HG02840 (cell line): Measurements from ENCODE around the gene OGFOD2.
"Not testable (repeated sequence)": the region's sequence is repeated elsewhere in the genome, so short reads cannot be mapped to it uniquely, and the experiment has no call there.

Experiments
- ATAC-seq: cut with Tn5 transposase; IDR thresholded peaks from one replicate; pipeline ENCODE4 v1.9.1; 2021; ENCODE audit warnings: mild to moderate bottlenecking, moderate library complexity, moderate number of reproducible peaks; ENCODE audit not compliant: unreplicated experiment, low FRiP score

The OGFOD2 gene

DNA sequence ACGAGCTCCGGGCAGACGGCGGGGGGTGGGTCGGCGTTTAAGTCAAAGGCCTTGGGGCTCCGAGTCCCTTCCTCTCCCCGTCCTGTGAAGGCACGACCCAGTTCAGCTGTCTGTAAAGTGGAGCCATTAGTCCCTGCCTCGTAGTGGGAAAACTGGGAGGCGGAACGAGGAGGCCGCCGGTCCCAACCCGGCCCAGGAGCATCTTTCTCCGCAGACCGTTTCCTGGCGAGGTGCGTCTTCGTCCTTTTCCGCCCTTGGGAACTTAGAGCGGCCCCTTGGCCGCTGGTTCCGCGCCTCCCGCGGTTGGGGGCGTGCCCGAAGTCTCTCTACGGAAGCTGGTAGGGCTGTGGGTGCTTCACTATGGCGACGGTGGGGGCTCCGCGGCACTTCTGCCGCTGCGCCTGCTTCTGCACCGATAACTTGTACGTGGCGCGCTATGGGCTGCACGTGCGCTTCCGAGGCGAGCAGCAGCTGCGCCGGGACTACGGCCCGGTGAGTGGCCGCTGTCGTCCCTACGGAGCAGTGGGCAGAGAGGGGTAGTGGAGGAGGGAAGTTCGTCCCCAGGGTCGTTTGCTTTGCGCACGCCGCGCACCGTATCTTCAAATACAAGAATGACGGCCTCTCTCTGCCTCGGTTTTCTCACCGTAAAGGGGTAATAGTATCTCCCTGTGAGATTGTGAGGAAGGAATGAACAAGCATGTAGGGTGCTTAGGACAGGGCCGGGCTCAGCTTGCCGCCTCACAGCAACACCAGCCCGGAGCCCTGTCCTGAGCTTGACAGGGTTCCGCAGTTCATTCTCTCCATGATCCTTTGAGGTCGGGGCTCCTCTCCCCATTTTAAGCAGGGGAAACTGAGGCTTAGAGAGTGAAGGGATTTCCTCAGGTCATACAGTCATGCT lies at the start of gene OGFOD2:
Gene OGFOD2, plus strand, starts transcription at position 353 of the 898 bp plus-strand sequence. Its CDS starts 8 bp downstream, at position 361.
- ATAC-seq, result peak; percentile 64

- ATAC-seq, result no peak
These were observed 47.2 kb upstream of the OGFOD2 start for GRCh38 chr12:122927756-122928403.

DNA sequence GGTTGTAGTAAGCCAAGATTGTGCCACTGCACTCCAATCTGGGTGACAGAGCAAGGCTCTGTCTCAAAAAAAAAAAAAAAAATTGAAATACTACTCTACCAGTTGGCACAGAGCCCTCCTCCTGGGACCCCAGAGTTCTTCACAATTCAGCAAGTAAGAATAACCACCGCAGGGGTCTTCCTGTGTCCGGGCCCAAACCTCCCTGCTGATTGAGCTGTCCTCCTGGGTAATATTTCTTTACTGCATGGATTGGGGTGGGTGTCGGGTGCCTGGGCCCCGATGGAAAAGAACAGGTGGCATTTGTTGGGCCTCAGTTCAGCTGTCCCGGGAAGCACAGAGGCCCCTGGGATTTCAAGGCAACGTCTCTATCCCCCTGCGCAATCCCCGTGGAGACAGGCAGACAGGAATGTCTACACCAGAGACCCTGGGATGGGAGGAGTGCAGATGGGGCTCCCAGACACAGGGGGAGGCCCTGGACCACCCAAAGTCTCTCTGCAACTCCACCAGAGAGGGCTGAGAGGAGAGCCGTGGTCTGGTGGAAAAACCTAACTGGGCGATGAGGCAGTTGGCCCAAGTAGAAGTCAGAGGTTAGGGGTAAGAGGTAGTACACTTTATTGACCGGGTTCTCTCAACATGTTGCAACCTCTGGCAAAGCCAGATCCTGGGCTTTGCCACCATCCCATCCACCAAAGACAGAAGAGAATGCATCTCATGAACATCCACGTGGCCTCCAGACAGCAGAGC lies 46.5 kb upstream of the OGFOD2 start:
- ATAC-seq, result no peak

- no peak for ATAC-seq
These were observed 45.9 kb upstream of the OGFOD2 start for GRCh38 chr12:122929148-122929538.

DNA sequence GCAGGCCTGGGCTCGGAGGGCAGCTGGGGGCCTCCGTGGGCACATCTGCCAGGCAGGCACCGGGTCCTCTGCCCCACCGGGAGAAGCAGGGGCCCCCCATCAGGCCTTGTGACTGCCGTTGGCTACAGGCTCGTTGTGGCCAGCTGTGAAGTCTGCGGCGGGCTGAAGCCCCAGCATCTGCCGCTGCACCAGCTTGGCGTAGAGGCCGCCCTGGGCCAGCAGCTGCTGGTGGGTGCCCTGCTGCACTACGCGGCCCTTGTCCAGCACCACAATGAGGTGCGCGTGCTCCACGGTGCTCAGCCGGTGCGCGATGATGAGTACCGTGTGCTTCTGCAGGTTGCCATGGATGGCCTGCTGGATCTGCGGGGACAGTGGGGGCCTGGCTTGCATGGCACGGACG lies 45.2 kb upstream of the OGFOD2 start:
- no peak for ATAC-seq

DNA sequence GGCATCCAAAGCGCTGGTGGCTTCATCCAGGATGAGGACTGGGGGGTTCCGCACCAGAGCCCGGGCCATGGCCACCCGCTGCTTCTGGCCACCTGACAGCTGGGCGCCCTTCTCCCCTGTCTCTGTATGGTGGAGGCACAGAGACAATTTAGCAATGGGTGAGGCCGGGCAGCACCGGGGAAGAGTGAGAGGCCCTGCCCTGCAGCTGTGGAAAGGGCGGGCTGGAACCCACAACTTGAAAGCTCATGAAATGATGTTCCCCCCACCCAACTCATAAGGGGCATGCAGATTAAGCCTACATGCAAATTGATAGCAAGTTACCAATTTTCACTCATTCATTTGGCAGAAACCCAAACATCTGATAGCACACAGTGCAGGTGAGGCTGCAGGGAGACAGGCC lies 42.8 kb upstream of the OGFOD2 start:
- no peak for ATAC-seq

DNA sequence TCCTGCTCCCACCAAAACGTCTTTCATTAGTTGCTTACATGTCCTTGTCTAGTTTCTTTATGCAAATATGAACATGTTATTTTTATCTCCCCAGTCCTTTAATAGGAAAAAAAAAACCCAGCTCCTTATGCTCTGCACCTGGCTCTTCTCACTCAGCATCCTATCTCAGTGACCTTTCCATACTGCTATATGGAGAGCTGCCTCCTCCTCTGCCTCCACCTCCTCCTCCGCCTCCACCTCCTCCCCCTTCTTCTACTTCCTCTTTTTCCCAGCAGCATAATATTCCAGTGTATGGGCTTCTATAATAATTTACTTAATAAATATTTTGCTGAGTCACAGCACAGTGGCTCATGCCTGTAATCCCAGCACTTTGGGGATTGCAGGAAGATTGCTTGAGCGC lies 40.3 kb upstream of the OGFOD2 start:
- no peak for ATAC-seq

DNA sequence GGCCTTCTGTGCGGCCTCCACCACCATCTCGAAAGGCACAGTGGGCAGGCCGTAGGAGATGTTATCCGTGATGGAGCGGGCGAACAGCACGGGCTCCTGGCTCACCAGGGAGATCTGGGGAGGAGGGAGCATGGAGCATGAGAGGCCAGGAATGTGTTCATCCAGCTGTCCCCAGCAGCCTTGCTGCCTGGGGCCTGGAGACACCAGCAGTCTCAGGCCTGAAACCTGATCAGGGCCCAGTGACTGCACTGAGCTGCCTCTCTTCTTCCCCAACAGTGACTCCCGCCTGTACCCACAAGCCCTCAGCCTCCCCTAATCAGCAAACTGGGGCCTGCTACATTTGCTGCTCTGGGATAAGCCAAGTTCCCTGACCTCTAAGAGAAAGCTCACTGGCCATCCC lies 39.7 kb upstream of the OGFOD2 start:
- ATAC-seq, result no peak

- no peak for ATAC-seq
These were observed 37.4 kb upstream of the OGFOD2 start for GRCh38 chr12:122937622-122938091.

DNA sequence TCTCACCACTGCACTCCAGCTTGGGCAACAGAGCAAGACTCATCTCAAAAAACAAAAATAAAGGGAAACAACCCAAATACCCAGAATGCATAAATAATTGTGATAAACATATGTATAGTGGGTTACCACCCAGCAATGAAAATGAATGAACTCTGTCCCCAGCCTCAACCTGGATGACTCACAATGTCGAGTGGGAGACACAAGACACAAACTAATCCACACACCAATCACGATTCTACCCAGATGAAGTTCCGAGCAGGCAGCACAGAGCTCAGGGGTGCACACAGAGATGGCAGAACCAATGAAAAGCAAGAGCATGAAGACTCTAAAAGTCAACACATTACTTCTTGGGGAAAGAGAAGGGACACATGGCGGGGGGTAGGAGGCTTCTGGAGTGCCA lies 35.9 kb upstream of the OGFOD2 start:
- ATAC-seq, result no peak

DNA sequence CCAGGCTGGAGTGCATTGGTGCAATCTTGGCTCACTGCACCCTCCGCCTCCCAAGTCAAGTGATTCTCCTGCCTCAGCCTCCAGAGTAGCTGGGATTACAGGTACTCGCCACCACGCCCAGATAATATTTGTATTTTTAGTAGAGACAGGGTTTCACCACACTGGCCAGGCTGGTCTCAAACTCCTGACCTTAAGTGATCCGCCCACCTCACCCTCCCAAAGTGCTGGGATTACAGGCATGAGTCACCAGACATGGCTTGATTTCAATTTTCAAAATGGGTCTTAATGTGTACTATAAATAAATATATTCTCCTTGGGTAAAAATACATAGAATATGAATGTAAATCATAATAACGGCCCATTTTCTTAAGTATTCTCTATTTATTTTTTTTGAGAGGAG lies 33.7 kb upstream of the OGFOD2 start:
- ATAC-seq, result not testable (repeated sequence)

DNA sequence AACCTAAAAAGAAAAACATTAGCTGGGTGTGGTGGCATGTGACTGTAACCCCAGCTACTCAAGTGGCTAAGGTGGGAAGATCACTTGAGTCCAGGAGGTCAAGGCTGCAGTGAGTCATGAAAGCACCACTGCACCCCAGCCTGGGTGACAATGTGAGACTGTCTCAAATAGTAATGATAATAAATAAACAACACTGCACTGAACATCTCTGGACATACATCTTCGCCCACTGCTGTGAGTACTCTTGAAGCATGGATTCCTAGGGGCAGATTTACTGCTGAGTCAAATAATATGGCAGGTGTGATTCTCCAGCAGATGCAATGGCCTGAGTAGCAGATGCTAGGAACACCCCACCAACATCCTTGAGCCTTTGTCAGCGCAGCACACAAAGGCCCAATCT lies 32.4 kb upstream of the OGFOD2 start:
- ATAC-seq, result no peak

DNA sequence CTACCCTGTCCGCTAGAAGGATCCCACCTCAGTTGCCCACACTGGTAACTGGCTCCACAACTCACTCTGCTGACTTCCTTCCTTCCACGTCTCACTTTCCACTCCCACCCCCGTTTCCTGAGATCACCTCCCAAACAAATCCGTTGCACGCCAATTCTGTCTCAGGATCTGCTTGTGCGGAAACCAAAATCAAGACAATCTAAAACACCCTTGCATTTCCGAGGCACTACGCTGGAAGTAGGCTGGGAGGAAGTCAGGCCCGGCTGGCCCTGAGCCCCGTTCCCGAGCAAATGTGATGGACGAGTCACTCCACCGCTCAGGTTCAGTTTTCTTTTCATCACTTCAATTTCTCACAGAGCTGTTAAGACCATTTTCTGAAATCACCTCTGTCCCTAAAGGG lies 31.8 kb upstream of the OGFOD2 start:
- no peak for ATAC-seq

- ATAC-seq, result no peak
These were observed 30.1 kb upstream of the OGFOD2 start for GRCh38 chr12:122944605-122945592.

GRCh38 chr12:122946690-122947341 lies 28.2 kb upstream of the OGFOD2 start:
- peak; percentile 58 for ATAC-seq

DNA sequence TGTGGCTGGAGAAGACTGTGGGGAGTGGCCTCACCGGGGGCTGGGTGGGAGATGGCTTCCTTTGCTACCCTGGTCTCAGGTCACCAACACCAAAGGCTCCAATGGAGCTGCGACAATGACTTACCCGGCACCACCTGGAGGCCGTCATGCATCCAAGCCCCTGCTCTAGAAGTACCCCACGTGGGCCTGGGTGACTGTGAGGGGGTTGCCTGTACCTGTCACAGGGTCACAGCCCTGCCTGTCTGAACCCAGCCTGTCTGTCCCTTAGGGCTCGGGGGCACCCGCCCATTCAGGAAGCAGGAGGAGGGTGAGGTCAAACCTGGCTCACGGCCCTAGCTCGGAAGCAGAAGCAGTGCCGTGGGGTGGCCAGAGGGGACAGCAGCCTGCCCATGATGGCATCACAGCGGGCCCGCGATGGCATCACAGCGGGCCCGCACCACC lies 27.7 kb upstream of the OGFOD2 start:
- ATAC-seq, result peak; percentile 11

DNA sequence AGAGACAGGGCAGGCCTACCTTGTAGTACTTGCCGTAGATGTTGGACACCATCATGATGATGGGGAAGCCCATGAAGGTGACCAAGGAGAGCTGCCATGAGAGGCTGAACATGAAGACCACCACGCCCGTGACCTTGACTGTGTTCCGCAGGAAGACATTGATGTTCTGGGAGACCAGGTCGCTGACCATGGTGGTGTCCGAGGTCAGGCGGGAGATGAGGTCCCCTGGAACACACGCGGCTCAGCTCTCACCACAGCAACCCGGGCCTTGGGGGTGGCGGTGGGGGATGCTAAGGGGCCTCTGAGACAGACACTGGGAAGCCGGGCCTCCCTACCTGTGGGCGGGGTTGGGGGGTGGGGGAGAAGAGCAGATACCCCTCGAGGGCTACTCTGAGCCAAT lies 26.4 kb upstream of the OGFOD2 start:
- ATAC-seq, result no peak

DNA sequence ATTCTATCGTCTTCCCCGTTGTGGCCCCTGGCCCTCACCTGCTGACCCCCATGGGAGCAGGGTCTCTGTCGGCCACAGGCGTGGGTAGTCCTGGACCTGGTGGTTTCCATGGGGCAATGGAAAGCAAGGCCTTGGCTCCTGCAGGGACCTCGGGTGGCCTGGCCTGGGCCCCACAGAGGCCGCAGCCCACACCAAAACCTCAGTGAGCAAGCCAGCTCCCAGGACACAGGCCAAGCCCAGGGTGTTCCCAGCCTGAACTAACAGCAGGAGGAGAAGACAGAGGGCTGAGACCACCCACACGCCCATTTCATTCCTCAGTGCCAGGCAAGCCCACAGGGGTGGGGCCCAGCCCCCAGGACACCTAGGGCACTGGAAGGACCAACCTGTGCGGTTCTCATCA lies 25.6 kb upstream of the OGFOD2 start:
- no peak for ATAC-seq
